ENCODE results near the gene DNAJC5. TPM values are rescaled to one million over a fixed set of nuclear protein-coding genes. Genes with fewer than 3 reads are reported as not detected.

The DNAJC5 gene
- total and polyA plus RNA-seq, 2 of the 8 experiments (the other 6 are each of a cell fraction or from before 2014, with no cell fraction given): 19.2 to 31.2 TPM

GRCh38 chr20:63881451-63882226, 13.3 kb upstream of the DNAJC5 start:
- H2BK120ac ChIP-seq (replicated peaks; ENCODE audit: low read depth, low read length): no peak overlapping the region
- no peak overlapping the region for H3K4ac ChIP-seq (replicated peaks; ENCODE audit: insufficient read length, low read depth, low read length)
- H3K79me2 ChIP-seq (ENCODE audit: control insufficient read depth in 1 of 2, insufficient read depth in 2 of 2, low read length in 2 of 2): peaks cover 0 to 18% of the 10 kb centered on the region in 2 experiments; a peak in 1 of 4 replicates
- H3K36me3 ChIP-seq (ENCODE audit: control insufficient read depth in 2 of 4, insufficient read depth in 4 of 4, low read length in 3 of 4): peaks cover 10 to 35% (median 21%) of the 10 kb centered on the region in 4 experiments
- DNase-seq (ENCODE audit: low read depth in 1 of 2, low spot score in 2 of 2): no peak
- no peaks in the 10 kb centered on the region for H3K9me3 ChIP-seq (ENCODE audit: insufficient read depth in 2 of 2, low read depth in 1 of 2, low read length in 1 of 2)
- no peak overlapping the region for H3K23ac ChIP-seq (ENCODE audit: insufficient read length)
- ChIA-PET CTCF (ENCODE audit: partially characterized antibody) (interaction anchor here (0.7 to 4.7 kb wide), 10 partner anchors 9 to 158 kb away, joined by 3 to 18 read pairs (median 3); partner anchors contain the start of gene TPD52L2), POLR2A (ENCODE audit: partially characterized antibody) (interaction anchor here (0.9 to 3.5 kb wide), 8 partner anchors 9 to 92 kb away, joined by 3 to 19 read pairs (median 3); partner anchors contain the start of gene DNAJC5)
- peaks cover 15 to 37% of the 10 kb centered on the region in 2 experiments for H4K20me1 ChIP-seq (replicated peaks in 1 of 2; ENCODE audit: control insufficient read depth in 1 of 2, insufficient read depth in 2 of 2, low read length in 2 of 2)
- H2AFZ ChIP-seq (ENCODE audit: low read length): no peak overlapping the region
- H2BK15ac ChIP-seq (ENCODE audit: low read length): no peak overlapping the region
- H3K4me3 ChIP-seq (ENCODE audit: extremely low read depth in 1 of 4, insufficient read depth in 2 of 4, low read depth in 3 of 4, low read length in 4 of 4): no peak overlapping the region
- H3K18ac ChIP-seq (ENCODE audit: extremely low read depth, low read length): no peak overlapping the region
- H2BK5ac ChIP-seq (ENCODE audit: low read depth, low read length): no peak overlapping the region
- H2BK20ac ChIP-seq (ENCODE audit: low read length): no peak overlapping the region
- no peak overlapping the region for H2AK5ac ChIP-seq (ENCODE audit: low read depth, low read length)
- H3K14ac ChIP-seq (ENCODE audit: insufficient read length): no peak overlapping the region
- WGBS, 2 experiments (ENCODE audit: extremely low coverage in 1 of 2, insufficient coverage in 1 of 2, insufficient read length in 1 of 2, insufficient replicate concordance in 2 of 2, low coverage in 1 of 2, low lambda C conversion rate in 2 of 2, missing lambda C conversion rate in 1 of 2): 87% methylated on average over 19 of the region's 19 CpGs; no CpG with 5 or more reads in 1 of the 2 experiments
- H4K91ac ChIP-seq (replicated peaks; ENCODE audit: insufficient read length, low read length): no peak overlapping the region
- no peaks in the 10 kb centered on the region for H3K27me3 ChIP-seq (replicated peaks in 1 of 4; ENCODE audit: control insufficient read depth in 3 of 4, extremely low read depth in 1 of 4, insufficient read depth in 3 of 4, low read length in 3 of 4)
- no peaks in the 10 kb centered on the region for H3K4me1 ChIP-seq (replicated peaks in 1 of 4; ENCODE audit: control insufficient read depth in 3 of 4, insufficient read depth in 4 of 4, low read length in 3 of 4)
- peak in 1 of 3 experiments; percentile 4; a peak in 1 of 4 replicates for TF ChIP-seq CTCF (IDR thresholded peaks at IDR 0.05; ENCODE audit: control extremely low read depth in 1 of 3, insufficient read depth in 1 of 3, low read depth in 1 of 3, low read length in 3 of 3)
- no peak for TF ChIP-seq ASH2L (IDR thresholded peaks at IDR 0.05; ENCODE audit: low read length)
- TF ChIP-seq EZH2 (IDR thresholded peaks at IDR 0.05; ENCODE audit: low read depth, low read length, severe bottlenecking): no peak
- TF ChIP-seq RAD21 (IDR thresholded peaks at IDR 0.05 in 1 of 2, conservative IDR thresholded peaks at IDR 0.05 in 1 of 2; ENCODE audit: low read depth in 2 of 2, low read length in 2 of 2): 0 out of 4 replicates have a peak, but pooled peaks of 1 of the 2 experiments have one; percentile 5
- H4K5ac ChIP-seq (ENCODE audit: insufficient read length, low read depth, low read length): no peak overlapping the region
- no peak overlapping the region for H3K4me2 ChIP-seq (ENCODE audit: insufficient read depth in 1 of 2, low read depth in 2 of 2, low read length in 2 of 2)
- no peak overlapping the region for H3K9ac ChIP-seq (replicated peaks in 1 of 4; ENCODE audit: extremely low read depth in 1 of 4, low read depth in 3 of 4, low read length in 3 of 4)
- H3K23me2 ChIP-seq (ENCODE audit: low read depth, low read length): no peaks in the 10 kb centered on the region
- peak overlapping the region; percentile 74; the same call in 1 of the 2 replicates for H4K8ac ChIP-seq (ENCODE audit: extremely low read depth, insufficient read depth, low read length)
- H3K79me1 ChIP-seq (ENCODE audit: low read depth, low read length): peaks cover 22% of the 10 kb centered on the region
- no peak overlapping the region for H3K27ac ChIP-seq (ENCODE audit: low read depth, low read length)
- no peak for FAIRE-seq
- no peak overlapping the region for H3K56ac ChIP-seq (replicated peaks; ENCODE audit: insufficient read length, low read depth, low read length)
- H2BK12ac ChIP-seq (ENCODE audit: low read depth, low read length): no peak overlapping the region

Data from H1 (cell line).